ENCODE results near the gene CADPS2. TPM values are rescaled to one million over a fixed set of nuclear protein-coding genes. Genes with fewer than 3 reads are reported as not detected.

Gene CADPS2
- total and polyA plus RNA-seq, 8 donors, result 34.2 to 83.4 (median 64.6) TPM

DNA sequence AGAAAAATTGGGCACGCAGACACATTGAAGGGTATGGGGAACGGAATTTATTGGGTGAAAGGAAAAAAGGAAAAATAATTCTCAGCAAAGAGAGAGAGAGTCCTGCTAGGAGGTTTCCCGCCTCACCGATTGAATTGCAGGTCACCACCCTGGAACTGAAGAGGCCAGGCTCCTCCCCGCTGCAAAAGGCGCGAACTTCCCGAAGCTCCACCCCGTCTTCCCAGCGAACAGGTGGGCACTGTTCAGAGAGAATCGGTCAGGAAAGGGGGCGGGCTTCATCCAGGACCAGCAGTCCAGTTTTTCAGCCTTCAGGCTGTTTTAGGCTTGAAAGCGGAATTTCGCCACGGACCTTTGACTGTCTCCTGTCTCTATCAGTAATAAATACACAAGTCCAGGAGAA, 27.3 kb upstream of the CADPS2 start:
- no peak overlapping the region for H3K4me3 ChIP-seq
- peak in 1 of 4 donors; percentile 26 for DNase-seq
- no peak overlapping the region for H3K27ac ChIP-seq
- no peaks in the 10 kb centered on the region for H3K27me3 ChIP-seq
- intact Hi-C loops (cut with DNase I), result no loop called here
- no peak for TF ChIP-seq CTCF (IDR thresholded peaks at IDR 0.05)
- no peaks in the 10 kb centered on the region for H3K9me3 ChIP-seq
- H3K36me3 ChIP-seq, result no peaks in the 10 kb centered on the region
- H3K4me1 ChIP-seq, result no peaks in the 10 kb centered on the region
- no peak for ATAC-seq

DNA sequence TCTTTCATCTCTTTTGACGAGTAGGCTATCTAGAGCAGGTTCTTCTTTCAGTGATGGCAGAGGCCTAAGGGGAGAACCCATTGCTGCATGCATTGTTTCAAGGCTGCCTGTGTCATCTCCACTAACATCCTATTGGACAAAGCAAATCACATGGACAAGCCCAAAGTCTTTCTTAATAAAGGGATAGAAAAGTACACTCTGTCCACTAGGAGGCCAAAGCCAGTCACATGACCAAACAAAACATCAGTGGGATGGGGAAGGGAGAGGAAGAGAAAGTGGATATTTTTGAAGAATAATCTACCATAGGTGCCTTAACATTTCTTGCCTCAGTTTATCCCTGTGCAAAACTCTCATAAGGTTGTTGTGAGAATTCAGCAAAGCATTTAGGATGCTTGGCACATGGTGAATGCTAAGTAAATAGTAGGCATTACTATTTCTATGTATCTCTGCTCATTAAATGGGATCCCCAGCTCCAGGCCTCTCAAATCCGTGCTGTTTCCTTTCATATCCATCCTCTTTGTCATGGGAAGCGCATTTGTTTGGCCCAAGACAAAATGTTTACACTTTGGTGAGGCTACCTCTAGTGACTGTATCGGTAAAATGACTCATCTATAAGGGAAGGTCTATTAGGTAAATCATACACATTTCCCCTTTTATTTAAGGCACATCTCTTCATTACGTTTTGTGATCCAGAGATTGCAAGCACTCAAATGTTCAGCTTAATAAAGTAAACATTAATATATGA, 16.7 kb upstream of the CADPS2 start:
- TF ChIP-seq CTCF (IDR thresholded peaks at IDR 0.05), result no peak
- H3K4me1 ChIP-seq, result no peaks in the 10 kb centered on the region
- no peak overlapping the region for H3K27ac ChIP-seq
- DNase-seq (no peak), ATAC-seq (no peak)
- H3K9me3 ChIP-seq, result no peaks in the 10 kb centered on the region
- H3K36me3 ChIP-seq, result no peaks in the 10 kb centered on the region
- no peak overlapping the region for H3K4me3 ChIP-seq
- intact Hi-C loops (cut with DNase I), result no loop called here
- H3K27me3 ChIP-seq, result no peaks in the 10 kb centered on the region

DNA sequence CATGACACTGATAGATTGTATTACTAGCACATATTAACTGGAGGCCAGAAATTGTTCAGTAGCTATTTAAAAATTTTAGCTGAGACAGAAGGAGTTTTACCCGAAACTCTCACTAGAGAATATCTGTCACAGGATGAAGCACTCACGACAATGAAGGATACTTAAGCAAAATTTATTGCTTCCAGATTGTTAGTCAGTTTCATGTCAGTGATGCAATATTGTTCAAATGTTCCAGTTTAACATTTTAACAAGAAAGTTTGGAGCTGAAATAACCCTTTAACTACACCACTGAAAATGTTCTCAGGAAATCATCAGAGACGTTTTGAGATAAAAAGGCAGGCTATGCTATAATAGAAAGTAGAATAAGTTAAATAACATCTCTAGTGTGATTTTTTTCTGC, 15.0 kb upstream of the CADPS2 start:
- peak; percentile 40 for ATAC-seq
- H3K4me1 ChIP-seq, result no peaks in the 10 kb centered on the region
- no peaks in the 10 kb centered on the region for H3K36me3 ChIP-seq
- no peaks in the 10 kb centered on the region for H3K9me3 ChIP-seq
- no peak overlapping the region for H3K4me3 ChIP-seq
- no peak for TF ChIP-seq CTCF (IDR thresholded peaks at IDR 0.05)
- intact Hi-C loops (cut with DNase I), result no loop called here
- H3K27ac ChIP-seq, result no peak overlapping the region
- H3K27me3 ChIP-seq, result no peaks in the 10 kb centered on the region
- no peak for DNase-seq

- H3K36me3 ChIP-seq, result no peaks in the 10 kb centered on the region
- H3K27ac ChIP-seq, result no peak overlapping the region
- ATAC-seq (peak; percentile 57), DNase-seq (no peak)
- H3K4me1 ChIP-seq, result no peaks in the 10 kb centered on the region
- H3K27me3 ChIP-seq, result no peaks in the 10 kb centered on the region
- intact Hi-C loops (cut with DNase I), result no loop called here
- no peak for TF ChIP-seq CTCF (IDR thresholded peaks at IDR 0.05)
- H3K4me3 ChIP-seq, result no peak overlapping the region
- H3K9me3 ChIP-seq, result no peaks in the 10 kb centered on the region
Observed at GRCh38 chr7:122896509-122896908, 10.2 kb upstream of the CADPS2 start.

DNA sequence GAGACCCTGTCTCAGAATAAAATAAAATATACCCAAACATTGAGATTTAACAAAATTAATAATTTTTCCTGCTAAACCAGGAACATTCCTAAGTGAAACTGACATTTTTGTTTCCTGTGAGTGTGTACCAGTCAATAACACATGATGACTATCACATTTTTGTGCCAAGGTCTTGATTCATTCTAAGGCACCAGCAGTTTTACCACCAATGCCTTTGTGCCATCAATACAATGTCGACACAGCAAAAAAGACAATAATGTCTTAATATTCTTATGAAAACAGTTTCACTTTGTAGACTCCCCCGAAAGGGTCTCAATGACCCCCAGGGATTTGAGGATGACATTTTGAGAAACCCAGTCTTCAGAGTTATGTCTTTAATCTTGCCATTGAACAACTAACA, 7.2 kb upstream of the CADPS2 start:
- ATAC-seq (no peak), DNase-seq (no peak)
- Histone ChIP-seq H3K27ac (no peak overlapping the region), H3K4me3 (no peak overlapping the region), H3K36me3 (no peaks in the 10 kb centered on the region), H3K4me1 (no peaks in the 10 kb centered on the region), H3K9me3 (no peaks in the 10 kb centered on the region), H3K27me3 (no peaks in the 10 kb centered on the region)
- intact Hi-C loops (cut with DNase I), result no loop called here
- no peak for TF ChIP-seq CTCF (IDR thresholded peaks at IDR 0.05)
